ENCODE data around the gene TXLNG.
"Not testable (repeated sequence)": the region's sequence is repeated elsewhere in the genome, so short reads cannot be mapped to it uniquely, and the experiment has no call there.

TXLNG gene

DNA sequence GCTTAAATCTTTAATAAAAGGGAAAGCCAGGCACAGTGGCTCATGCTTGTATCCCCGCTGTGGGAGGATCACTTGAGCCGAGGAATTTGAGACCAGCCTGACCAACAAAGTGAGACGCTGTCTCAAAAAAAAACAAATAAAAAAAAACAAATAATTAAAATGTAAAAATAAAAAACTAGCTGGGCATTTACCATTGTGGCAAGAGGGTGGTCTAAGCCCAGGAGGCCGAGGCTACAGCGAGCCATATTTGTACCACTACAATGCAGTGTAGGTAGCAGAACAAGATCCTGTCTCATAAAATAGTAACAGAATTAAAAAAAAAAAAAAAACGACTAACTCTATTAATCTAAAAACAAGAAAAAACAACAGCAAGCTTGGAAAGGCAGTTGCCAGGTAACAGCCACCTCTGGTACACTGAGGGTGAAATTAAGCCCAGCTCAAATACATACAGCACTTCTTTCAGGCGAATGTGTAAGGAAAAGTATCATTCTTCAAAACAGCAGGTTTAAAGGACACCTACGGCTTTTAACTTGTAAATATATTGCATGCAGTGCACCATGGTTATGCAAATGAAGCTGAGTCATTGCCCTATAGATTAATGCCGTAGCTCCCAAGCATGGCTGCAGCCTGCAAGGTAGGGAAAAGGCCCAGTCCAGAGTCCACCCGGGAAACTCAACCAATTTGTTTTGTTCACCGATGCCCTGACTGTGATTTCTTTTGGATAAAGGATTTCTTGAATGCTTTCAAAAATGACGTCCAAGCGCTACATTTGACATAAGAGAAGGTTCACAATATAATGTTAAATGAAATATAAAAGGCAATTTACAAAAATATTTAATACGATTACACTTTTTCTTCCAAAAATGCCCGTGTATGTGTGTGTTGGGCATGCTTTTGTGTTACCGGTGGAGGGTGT lies 14.5 kb upstream of the TXLNG start:
- peaks cover 15% of the 10 kb centered on the region; the same call in 1 of the 2 replicates for H3K4me1 ChIP-seq (ENCODE audit: insufficient read depth, low read length)
- H3K9ac ChIP-seq (ENCODE audit: low read depth, low read length), result peak overlapping the region; percentile 40

DNA sequence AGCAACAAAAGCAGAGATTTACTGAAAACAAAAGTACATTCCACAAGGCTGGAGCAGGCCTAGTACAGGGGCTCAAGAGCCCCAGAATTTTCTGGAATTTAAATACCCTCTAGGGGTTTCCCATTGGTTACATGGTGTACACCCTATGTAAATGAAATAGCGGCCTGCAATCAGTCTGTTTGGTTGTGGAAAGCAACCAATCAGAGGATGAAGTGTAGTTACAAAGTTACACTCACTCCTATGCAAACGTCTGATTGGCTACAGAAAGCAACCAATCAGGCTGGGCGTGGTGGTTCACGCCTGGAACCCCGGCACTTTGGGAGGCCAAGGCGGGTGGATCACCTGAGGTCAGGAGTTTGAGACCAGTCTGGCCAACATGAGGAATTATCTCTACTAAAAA lies 13.8 kb upstream of the TXLNG start:
- Histone ChIP-seq H3K36me3 (ENCODE audit: insufficient read depth, low read length) (no peaks in the 10 kb centered on the region; the same call in 1 of the 2 replicates), H3K4me1 (ENCODE audit: insufficient read depth, low read length) (peaks cover 15% of the 10 kb centered on the region; the same call in 1 of the 2 replicates), H3K9ac (ENCODE audit: low read depth, low read length) (peak overlapping the region; percentile 40), H3K9me3 (ENCODE audit: control insufficient read depth, insufficient read depth, low read length) (peaks cover 5% of the 10 kb centered on the region; the same call in 1 of the 2 replicates)

More for the DNA sequence above, 14.5 kb upstream of the TXLNG start:
- peaks cover 5% of the 10 kb centered on the region; the same call in 1 of the 2 replicates for H3K9me3 ChIP-seq (ENCODE audit: control insufficient read depth, insufficient read depth, low read length)
- H3K36me3 ChIP-seq (ENCODE audit: insufficient read depth, low read length), result no peaks in the 10 kb centered on the region; the same call in 1 of the 2 replicates

DNA sequence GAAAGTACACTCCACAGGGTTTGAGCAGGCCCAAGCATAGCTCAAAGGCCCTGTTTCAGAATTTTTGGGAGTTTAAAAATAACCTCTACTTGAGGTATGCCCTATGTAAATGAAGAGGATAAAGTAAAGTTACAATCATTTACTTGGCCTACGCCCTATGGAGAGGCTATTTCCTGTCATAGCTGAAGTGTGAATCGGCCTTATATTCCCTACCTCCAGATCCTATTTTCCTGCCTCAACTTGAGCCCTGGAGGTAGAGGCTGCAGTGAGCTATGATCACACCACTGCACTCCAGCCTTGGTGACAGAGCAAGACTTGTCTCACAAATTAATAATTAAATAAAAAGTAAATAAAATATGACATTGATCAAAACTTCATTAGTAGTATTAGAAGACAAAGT lies 11.5 kb upstream of the TXLNG start:
- H3K36me3 ChIP-seq (ENCODE audit: insufficient read depth, low read length), result no peaks in the 10 kb centered on the region
- H3K9me3 ChIP-seq (ENCODE audit: control insufficient read depth, insufficient read depth, low read length), result no peaks in the 10 kb centered on the region
- no peak overlapping the region for H3K9ac ChIP-seq (ENCODE audit: low read depth, low read length)
- H3K4me1 ChIP-seq (ENCODE audit: insufficient read depth, low read length), result peaks cover 15% of the 10 kb centered on the region; the same call in 1 of the 2 replicates

- Histone ChIP-seq H3K36me3 (ENCODE audit: insufficient read depth, low read length) (no peaks in the 10 kb centered on the region), H3K9me3 (ENCODE audit: control insufficient read depth, insufficient read depth, low read length) (no peaks in the 10 kb centered on the region), H3K4me1 (ENCODE audit: insufficient read depth, low read length) (0 out of 2 replicates have a peak, but pooled peaks cover 5% of the 10 kb centered on the region), H3K9ac (ENCODE audit: low read depth, low read length) (no peak overlapping the region)
Observed at GRCh38 chrX:16778545-16778944, 7.7 kb upstream of the TXLNG start.

GRCh38 chrX:16778993-16779392 lies 7.3 kb upstream of the TXLNG start:
- H3K4me1 ChIP-seq (ENCODE audit: insufficient read depth, low read length), result 0 out of 2 replicates have a peak, but pooled peaks cover 5% of the 10 kb centered on the region
- no peaks in the 10 kb centered on the region for H3K9me3 ChIP-seq (ENCODE audit: control insufficient read depth, insufficient read depth, low read length)

GRCh38 chrX:16779815-16780214 lies 6.5 kb upstream of the TXLNG start:
- H3K4me1 ChIP-seq (ENCODE audit: insufficient read depth, low read length); H3K9ac ChIP-seq (ENCODE audit: low read depth, low read length); H3K36me3 ChIP-seq (ENCODE audit: insufficient read depth, low read length); H3K9me3 ChIP-seq (ENCODE audit: control insufficient read depth, insufficient read depth, low read length): not testable (repeated sequence)

More at GRCh38 chrX:16778993-16779392, 7.3 kb upstream of the TXLNG start:
- H3K9ac ChIP-seq (ENCODE audit: low read depth, low read length), result no peak overlapping the region
- no peaks in the 10 kb centered on the region for H3K36me3 ChIP-seq (ENCODE audit: insufficient read depth, low read length)

- Histone ChIP-seq H3K36me3 (ENCODE audit: insufficient read depth, low read length) (no peaks in the 10 kb centered on the region), H3K9ac (ENCODE audit: low read depth, low read length) (no peak overlapping the region), H3K9me3 (ENCODE audit: control insufficient read depth, insufficient read depth, low read length) (no peaks in the 10 kb centered on the region), H3K4me1 (ENCODE audit: insufficient read depth, low read length) (0 out of 2 replicates have a peak, but pooled peaks cover 6% of the 10 kb centered on the region)
Observed at GRCh38 chrX:16783452-16783851, 2.8 kb upstream of the TXLNG start.

- H3K9ac ChIP-seq (ENCODE audit: low read depth, low read length); H3K9me3 ChIP-seq (ENCODE audit: control insufficient read depth, insufficient read depth, low read length); H3K36me3 ChIP-seq (ENCODE audit: insufficient read depth, low read length); H3K4me1 ChIP-seq (ENCODE audit: insufficient read depth, low read length): not testable (repeated sequence)
Observed at GRCh38 chrX:16784440-16784839, 1.8 kb upstream of the TXLNG start.

GRCh38 chrX:16785247-16786138 lies 773 bp upstream of the TXLNG start:
- Histone ChIP-seq H3K9ac (ENCODE audit: low read depth, low read length) (peak overlapping the region; percentile 82), H3K9me3 (ENCODE audit: control insufficient read depth, insufficient read depth, low read length) (no peaks in the 10 kb centered on the region), H3K4me1 (ENCODE audit: insufficient read depth, low read length) (0 out of 2 replicates have a peak, but pooled peaks cover 6% of the 10 kb centered on the region), H3K36me3 (ENCODE audit: insufficient read depth, low read length) (no peaks in the 10 kb centered on the region)

GRCh38 chrX:16786791-16787735 lies 797 bp downstream of the TXLNG start:
- H3K36me3 ChIP-seq (ENCODE audit: insufficient read depth, low read length), result no peaks in the 10 kb centered on the region

GRCh38 chrX:16788477-16788876 lies 2.2 kb downstream of the TXLNG start:
- H3K4me1 ChIP-seq (ENCODE audit: insufficient read depth, low read length), result 0 out of 2 replicates have a peak, but pooled peaks cover 6% of the 10 kb centered on the region
- H3K9ac ChIP-seq (ENCODE audit: low read depth, low read length), result no peak overlapping the region
- no peaks in the 10 kb centered on the region for H3K9me3 ChIP-seq (ENCODE audit: control insufficient read depth, insufficient read depth, low read length)
- no peaks in the 10 kb centered on the region for H3K36me3 ChIP-seq (ENCODE audit: insufficient read depth, low read length)

More at GRCh38 chrX:16786791-16787735, 797 bp downstream of the TXLNG start:
- Histone ChIP-seq H3K9me3 (ENCODE audit: control insufficient read depth, insufficient read depth, low read length) (no peaks in the 10 kb centered on the region), H3K9ac (ENCODE audit: low read depth, low read length) (peak overlapping the region; percentile 58), H3K4me1 (ENCODE audit: insufficient read depth, low read length) (0 out of 2 replicates have a peak, but pooled peaks cover 6% of the 10 kb centered on the region)

DNA sequence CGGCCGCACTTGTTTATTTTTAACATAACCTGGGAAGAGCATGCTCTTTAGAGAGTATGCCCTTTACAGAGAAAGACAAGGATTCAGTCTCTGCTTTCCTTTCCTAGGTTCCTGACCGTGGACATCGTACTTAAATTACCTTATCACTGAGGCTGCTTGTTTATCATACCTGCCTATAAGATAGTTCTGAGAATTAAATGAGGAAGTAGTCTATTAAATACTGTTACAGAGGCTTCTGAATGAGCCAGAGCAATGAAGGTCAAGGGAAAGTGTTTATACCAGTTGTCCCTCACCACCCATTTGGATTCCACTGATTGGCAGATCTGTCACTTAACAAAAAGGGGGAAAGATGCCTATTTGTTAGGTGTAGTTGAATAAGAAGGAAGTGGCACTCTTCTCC lies 10.0 kb downstream of the TXLNG start:
- no peak overlapping the region for H3K9ac ChIP-seq (ENCODE audit: low read depth, low read length)
- no peaks in the 10 kb centered on the region for H3K4me1 ChIP-seq (ENCODE audit: insufficient read depth, low read length)
- H3K36me3 ChIP-seq (ENCODE audit: insufficient read depth, low read length), result peaks cover 14% of the 10 kb centered on the region
- no peaks in the 10 kb centered on the region for H3K9me3 ChIP-seq (ENCODE audit: control insufficient read depth, insufficient read depth, low read length)

GRCh38 chrX:16797358-16797757 lies 11.1 kb downstream of the TXLNG start:
- no peaks in the 10 kb centered on the region for H3K4me1 ChIP-seq (ENCODE audit: insufficient read depth, low read length)
- H3K36me3 ChIP-seq (ENCODE audit: insufficient read depth, low read length), result peaks cover 14% of the 10 kb centered on the region

More at GRCh38 chrX:16797358-16797757, 11.1 kb downstream of the TXLNG start:
- Histone ChIP-seq H3K9me3 (ENCODE audit: control insufficient read depth, insufficient read depth, low read length) (no peaks in the 10 kb centered on the region), H3K9ac (ENCODE audit: low read depth, low read length) (no peak overlapping the region)
